GM18517 (cell line): Measurements from ENCODE around the gene CAMSAP3.

ENCODE experiments used
- ATAC-seq: cut with Tn5 transposase; IDR thresholded peaks from one replicate; pipeline ENCODE4 v1.9.1; 2021; ENCODE audit warnings: mild to moderate bottlenecking, moderate library complexity; ENCODE audit not compliant: unreplicated experiment

Gene CAMSAP3

DNA sequence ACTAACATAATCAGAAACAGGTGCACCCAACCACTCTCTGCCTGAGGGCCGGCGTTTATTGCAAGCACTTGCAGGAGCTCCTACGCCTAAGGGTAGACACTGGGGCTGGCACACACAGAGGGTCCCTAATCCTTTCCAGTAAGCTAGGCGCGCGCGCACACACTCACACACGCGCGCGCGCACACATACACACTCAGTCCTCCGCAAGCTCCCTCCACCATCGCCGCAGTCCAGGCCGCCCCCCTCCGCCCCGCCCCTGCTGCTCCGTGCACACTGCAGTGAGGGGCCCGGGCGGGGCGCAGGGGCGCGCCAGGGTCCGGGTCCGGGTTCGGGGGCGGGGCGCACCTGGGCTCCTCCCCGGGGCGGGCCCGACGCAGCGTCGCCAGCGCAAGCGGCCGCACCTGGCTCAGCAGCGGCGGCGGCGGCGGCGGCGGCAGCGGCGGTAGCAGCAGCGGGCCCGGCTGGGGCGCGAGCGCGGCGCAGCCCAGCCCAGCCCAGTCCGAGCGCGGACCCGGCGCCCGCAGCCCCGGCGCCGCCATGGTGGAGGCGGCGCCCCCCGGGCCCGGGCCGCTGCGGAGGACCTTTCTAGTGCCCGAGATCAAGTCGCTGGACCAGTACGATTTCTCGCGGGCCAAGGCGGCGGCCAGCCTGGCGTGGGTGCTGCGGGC lies at the start of gene CAMSAP3:
Gene CAMSAP3, plus strand, starts transcription at position 398 of the 668 bp plus-strand sequence. Its CDS starts 140 bp downstream, at position 538.
- no peak for ATAC-seq

- ATAC-seq = no peak
Measured at GRCh38 chr19:7545904-7546303, 49.8 kb upstream of the CAMSAP3 start.

- ATAC-seq = no peak
Measured at GRCh38 chr19:7547159-7547558, 48.5 kb upstream of the CAMSAP3 start.

DNA sequence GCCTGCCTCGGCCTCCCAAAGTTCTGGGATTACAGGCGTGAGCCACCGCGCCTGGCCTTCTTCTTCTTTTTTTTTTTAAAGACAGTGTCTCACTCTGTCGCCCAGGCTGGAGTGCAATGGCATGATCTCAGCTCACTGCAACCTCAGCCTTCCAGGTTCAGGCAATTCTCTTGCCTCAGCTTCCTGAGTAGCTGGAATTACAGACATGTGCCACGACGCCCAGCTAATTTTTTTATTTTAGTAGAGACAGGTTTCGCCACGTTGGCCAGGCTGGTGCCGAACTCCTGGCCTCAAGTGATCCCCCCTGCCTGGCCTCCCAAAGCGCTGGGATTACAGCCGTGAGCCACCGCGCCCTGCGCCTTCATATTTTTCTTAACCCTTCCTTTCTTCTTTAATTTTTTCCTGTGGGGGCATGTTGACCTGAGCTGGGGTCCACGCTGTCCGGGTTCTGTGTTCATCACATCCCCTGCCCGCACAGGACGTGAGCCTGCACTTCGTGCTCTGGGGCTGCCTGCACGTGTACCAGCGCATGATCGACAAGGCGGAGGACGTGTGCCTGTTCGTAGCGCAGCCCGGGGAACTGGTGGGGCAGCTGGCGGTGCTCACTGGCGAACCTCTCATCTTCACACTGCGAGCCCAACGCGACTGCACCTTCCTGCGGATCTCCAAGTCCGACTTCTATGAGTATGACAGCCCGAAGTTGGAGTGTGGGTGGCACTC lies 46.1 kb upstream of the CAMSAP3 start:
- ATAC-seq = no peak

- no peak for ATAC-seq
Measured at GRCh38 chr19:7550169-7550770, 45.4 kb upstream of the CAMSAP3 start.

GRCh38 chr19:7550987-7551761 lies 44.5 kb upstream of the CAMSAP3 start:
- no peak for ATAC-seq

- no peak for ATAC-seq
Measured at GRCh38 chr19:7552781-7553180, 42.9 kb upstream of the CAMSAP3 start.

DNA sequence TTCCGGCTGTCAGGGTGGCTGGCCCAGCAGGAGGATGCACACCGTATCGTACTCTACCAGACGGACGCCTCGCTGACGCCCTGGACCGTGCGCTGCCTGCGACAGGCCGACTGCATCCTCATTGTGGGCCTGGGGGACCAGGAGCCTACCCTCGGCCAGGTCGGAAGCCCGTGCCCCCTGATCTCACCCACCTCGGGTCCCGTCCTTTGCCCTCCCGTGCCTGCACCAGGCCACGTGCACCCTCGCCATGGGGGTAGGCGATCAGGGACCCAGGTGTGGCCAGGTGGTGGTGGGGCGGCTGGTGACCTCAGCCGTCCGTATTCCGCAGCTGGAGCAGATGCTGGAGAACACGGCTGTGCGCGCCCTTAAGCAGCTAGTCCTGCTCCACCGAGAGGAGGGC lies 41.1 kb upstream of the CAMSAP3 start:
- ATAC-seq = no peak

GRCh38 chr19:7554990-7555864 lies 40.4 kb upstream of the CAMSAP3 start:
- ATAC-seq = no peak

- ATAC-seq = no peak
Measured at GRCh38 chr19:7556696-7557315, 38.9 kb upstream of the CAMSAP3 start.

DNA sequence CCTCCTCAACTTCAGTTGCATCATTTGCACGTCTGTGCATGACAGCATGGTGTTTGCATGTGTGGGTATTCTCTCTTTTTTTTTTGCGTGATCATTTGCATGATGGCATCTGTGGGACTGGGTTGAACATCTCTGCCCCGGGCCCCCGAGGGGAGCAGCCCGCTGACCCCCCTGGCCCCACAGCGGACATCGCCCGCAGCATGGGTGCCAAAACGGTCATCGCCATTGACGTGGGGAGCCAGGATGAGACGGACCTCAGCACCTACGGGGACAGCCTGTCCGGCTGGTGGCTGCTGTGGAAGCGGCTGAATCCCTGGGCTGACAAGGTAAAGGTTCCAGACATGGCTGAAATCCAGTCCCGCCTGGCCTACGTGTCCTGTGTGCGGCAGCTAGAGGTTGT lies 37.0 kb upstream of the CAMSAP3 start:
- ATAC-seq = no peak

GRCh38 chr19:7559102-7559501 lies 36.6 kb upstream of the CAMSAP3 start:
- no peak for ATAC-seq

DNA sequence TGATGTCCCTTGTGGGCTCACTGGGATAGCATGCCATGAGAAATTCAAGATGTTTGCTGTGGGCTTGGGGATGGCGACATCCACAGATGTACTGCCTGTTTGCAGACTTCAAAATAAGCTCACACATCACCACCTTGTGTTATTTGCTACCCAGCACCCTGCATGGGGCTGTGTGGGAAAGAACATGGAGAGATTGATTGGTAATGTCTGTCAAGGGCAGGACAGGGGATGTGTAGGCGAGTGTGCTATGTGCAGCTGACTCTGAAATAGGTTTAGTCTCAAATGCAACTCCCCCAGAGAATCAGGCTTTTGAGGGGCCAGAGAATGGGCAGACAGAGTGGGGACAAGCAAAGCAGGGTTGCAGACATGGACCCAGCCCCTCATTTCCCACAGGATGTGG lies 35.4 kb upstream of the CAMSAP3 start:
- no peak for ATAC-seq

DNA sequence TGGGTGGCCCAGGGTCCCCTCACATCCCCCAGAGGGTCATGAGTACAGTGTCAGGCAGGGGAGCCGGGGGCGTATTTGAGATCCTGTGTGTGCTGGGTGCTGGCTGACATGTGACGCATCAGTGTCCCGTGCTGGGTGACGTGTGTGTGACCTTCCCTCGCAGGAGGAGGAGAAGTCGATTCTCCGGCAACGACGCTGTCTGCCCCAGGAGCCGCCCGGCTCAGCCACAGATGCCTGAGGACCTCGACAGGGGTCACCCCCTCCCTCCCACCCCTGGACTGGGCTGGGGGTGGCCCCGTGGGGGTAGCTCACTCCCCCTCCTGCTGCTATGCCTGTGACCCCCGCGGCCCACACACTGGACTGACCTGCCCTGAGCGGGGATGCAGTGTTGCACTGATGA lies 34.3 kb upstream of the CAMSAP3 start:
- ATAC-seq = no peak

- no peak for ATAC-seq
Measured at GRCh38 chr19:7562646-7563393, 32.8 kb upstream of the CAMSAP3 start.

- no peak for ATAC-seq
Measured at GRCh38 chr19:7564866-7565265, 30.8 kb upstream of the CAMSAP3 start.

- ATAC-seq = no peak
Measured at GRCh38 chr19:7565332-7565731, 30.3 kb upstream of the CAMSAP3 start.

GRCh38 chr19:7570761-7571160 lies 24.9 kb upstream of the CAMSAP3 start:
- no peak for ATAC-seq

GRCh38 chr19:7575434-7576040 lies 20.1 kb upstream of the CAMSAP3 start:
- ATAC-seq = no peak
